ENCODE results near the gene SRGN.

Gene SRGN

DNA sequence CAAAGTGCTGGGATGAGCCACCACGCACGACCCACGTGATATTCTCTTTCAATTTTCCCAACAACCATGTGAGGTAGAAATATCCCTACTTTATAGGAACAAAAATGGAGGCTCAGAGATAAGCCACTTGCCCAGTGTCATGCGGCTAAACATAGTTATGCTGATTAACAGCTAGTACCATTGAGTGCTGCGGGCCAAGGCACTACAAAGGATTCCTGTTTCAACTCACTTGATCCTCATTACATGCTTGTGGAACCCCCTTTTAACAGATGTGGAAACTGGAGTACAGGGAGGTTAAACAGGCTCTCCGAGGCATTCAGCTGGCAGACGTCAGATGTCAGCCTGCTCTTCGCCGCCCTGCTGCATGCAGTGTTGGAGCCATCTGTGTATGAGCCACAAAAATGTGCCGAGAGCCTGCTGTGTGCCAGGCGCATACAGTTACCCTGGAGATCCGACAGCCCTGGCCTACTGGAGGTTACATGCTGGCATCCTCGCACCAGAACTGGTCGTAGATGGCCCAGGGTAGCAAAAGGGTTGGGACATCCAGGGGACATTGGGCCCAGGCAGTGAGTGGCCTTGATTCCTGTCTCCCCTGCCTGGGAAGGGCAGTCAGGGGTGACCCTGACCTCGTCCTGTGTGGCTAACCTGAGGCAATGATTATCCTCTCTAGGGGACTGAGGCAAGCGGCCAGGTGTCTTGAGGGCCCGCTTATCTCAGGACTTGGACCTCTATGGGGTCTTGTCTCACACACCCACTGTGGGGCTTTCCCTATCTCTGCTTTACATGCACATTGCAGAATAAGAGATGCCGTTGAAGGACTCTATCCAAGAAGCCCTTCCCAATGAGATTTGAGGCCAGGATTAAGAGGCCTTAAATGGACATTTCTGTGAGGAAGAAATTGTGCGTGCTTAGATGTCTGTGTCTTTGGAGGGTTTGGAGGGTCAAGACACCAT, 18.5 kb upstream of the SRGN start:
- H3K9me3 Mint-ChIP-seq: no peaks in the 10 kb centered on the region
- no peak overlapping the region for H3K4me3 Mint-ChIP-seq
- H3K4me1 Mint-ChIP-seq: peaks cover 19 to 25% of the 10 kb centered on the region in 2 donors
- DNase-seq (no peak), ATAC-seq (replicated peaks) (no peak)
- no peaks in the 10 kb centered on the region for H3K36me3 Mint-ChIP-seq
- no peak overlapping the region for H3K27ac Mint-ChIP-seq
- no peaks in the 10 kb centered on the region for H3K27me3 Mint-ChIP-seq

DNA sequence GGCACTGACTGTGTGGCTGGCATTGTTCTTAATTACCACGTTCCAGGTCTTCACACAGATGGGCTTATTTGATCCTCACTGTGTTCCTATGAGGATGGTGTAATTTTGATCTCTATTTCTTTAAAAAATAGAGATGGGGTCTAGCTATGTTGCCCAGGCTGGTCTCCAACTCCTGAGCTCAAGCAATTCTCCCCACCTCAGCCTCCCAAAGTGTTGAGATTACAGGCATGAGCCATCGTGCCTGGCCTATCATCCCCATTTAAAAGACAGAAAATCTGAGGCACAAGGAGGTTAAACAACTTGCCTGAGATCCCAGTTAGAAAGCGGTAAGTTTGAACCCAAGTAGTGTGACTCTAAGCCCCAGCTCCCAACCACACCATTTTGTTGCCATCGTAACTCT, 17.0 kb upstream of the SRGN start:
- Mint-ChIP-seq H3K36me3 (no peaks in the 10 kb centered on the region), H3K9me3 (no peaks in the 10 kb centered on the region), H3K27me3 (no peaks in the 10 kb centered on the region), H3K4me3 (no peak overlapping the region), H3K4me1 (peaks cover 6 to 12% of the 10 kb centered on the region in 2 donors), H3K27ac (no peak overlapping the region)
- ATAC-seq (replicated peaks): no peak
- no peak for DNase-seq

DNA sequence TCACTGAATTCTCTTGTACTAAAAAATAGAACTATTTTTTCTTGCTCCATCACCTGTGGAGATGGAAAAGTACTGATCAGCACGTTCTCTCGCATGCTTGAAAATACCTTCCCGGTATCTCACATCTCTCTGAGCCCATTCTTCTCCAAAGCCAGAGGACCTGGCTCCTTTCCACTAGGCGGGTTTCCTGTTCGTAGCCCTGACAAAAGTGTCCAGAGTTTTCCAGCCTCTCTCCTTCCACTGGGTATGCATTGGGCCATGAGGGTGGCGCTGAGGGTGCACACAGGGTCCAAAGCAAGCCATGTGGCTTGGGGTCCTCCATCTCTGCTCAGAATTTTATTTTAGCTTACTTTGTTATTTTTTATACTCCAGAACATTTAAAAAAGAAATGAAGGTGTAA, 16.3 kb upstream of the SRGN start:
- ATAC-seq (replicated peaks) (no peak), DNase-seq (no peak)
- Mint-ChIP-seq H3K9me3 (no peaks in the 10 kb centered on the region), H3K36me3 (no peaks in the 10 kb centered on the region), H3K4me1 (peaks cover 2 to 5% of the 10 kb centered on the region in 2 donors), H3K4me3 (no peak overlapping the region), H3K27me3 (no peaks in the 10 kb centered on the region), H3K27ac (no peak overlapping the region)

DNA sequence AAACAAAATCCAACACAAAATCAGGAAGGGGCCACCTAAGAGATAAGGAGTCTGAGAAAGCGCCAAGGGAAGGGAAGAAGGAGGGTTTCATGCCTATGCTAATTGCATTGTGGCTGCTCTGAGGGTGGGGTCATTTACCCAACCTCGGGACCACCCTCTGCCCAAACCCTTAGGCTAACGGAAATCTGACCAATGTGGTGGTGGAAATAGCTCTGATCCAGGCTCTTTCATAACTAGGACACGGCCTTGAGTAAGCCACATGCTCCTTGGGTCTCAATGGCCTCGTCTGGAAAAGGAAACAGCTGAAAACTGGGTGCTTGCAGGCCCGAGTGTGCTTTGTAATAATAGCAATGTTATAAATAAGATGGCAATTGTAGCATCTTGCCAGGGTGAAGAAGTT, 14.9 kb upstream of the SRGN start:
- Mint-ChIP-seq H3K4me1 (peaks cover 0 to 5% of the 10 kb centered on the region in 2 donors), H3K4me3 (no peak overlapping the region)
- ATAC-seq (replicated peaks): no peak

DNA sequence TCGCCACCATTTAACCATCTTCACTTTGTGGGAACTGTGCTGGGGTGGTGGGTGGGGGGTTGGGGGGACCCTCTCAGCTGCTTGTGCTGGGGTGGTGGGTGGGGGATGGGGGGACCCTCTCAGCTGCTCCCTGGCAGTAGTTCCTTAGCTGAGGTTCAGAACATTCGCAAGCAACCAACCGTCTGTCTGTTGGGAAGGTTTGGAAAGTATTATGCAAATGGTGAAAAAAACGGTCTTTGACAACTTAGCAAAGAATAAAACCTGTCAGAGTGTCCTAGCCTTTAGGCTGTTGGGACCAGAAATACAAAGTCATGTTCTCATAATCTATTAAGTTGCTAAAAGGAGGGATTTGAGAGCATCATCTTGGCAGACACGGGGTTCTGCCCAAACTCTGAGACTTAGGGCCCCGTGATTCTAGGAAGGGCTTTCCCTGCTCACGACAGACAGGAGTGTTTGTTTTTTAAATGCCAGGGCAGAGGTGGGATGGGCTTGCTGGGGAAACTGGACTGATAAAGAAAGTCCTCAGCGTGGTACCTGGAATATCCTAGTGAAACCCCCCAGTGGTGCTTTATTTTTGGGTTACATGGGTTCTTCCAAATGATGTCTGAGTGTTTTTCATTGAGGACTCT, 14.1 kb upstream of the SRGN start:
- H3K27ac Mint-ChIP-seq: no peak overlapping the region
- H3K4me3 Mint-ChIP-seq: no peak overlapping the region
- ATAC-seq (replicated peaks) (no peak), DNase-seq (no peak)
- H3K36me3 Mint-ChIP-seq: no peaks in the 10 kb centered on the region
- no peaks in the 10 kb centered on the region for H3K9me3 Mint-ChIP-seq
- H3K27me3 Mint-ChIP-seq: no peaks in the 10 kb centered on the region
- peaks cover 0 to 5% of the 10 kb centered on the region in 2 donors for H3K4me1 Mint-ChIP-seq

More for the DNA sequence above, 14.9 kb upstream of the SRGN start:
- DNase-seq: no peak
- no peaks in the 10 kb centered on the region for H3K36me3 Mint-ChIP-seq
- no peak overlapping the region for H3K27ac Mint-ChIP-seq
- H3K9me3 Mint-ChIP-seq: no peaks in the 10 kb centered on the region
- no peaks in the 10 kb centered on the region for H3K27me3 Mint-ChIP-seq

DNA sequence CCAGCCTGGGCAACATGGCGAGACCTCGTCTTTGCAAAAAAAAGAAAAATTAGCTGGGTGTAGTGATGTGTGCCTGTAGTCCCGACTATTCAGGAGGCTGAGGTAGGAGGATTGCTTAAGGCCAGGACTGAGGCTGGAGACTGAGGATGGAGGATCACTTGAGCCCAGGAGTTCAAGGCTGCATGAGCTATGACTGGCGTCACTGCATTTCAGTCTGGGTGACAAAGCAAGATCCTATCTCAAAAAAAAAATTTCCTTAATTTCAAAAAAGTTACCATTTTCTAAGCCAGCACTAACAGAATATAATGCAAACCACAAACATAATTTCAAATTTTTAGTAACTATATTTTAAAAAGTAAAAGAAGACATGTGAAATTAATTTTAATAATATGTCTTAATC, 13.4 kb upstream of the SRGN start:
- no peak for DNase-seq
- peak overlapping the region; percentile 43 for H3K27ac Mint-ChIP-seq
- H3K36me3 Mint-ChIP-seq: no peaks in the 10 kb centered on the region
- no peak overlapping the region for H3K4me3 Mint-ChIP-seq
- no peaks in the 10 kb centered on the region for H3K9me3 Mint-ChIP-seq
- peaks cover 0 to 5% of the 10 kb centered on the region in 2 donors for H3K4me1 Mint-ChIP-seq
- ATAC-seq (replicated peaks): no peak
- H3K27me3 Mint-ChIP-seq: no peaks in the 10 kb centered on the region

DNA sequence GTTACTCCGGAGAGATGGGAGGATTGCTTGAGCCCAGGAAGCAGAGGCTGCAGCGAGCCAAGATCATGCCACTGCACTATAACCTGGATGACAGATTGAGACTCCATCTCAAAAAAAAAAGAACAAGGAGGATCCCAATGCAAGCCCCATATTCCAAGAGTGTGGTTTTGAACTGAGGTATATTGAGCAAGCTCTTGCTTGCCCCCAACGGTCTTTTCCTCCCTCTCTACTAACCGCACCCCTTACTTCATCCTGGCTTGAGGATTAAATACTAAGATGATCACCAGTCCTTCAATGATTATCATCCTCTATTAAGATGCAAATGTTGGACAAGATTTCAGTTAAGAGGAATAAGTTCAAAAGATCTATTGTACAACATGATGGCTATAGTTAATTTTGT, 12.5 kb upstream of the SRGN start:
- no peaks in the 10 kb centered on the region for H3K27me3 Mint-ChIP-seq
- no peaks in the 10 kb centered on the region for H3K36me3 Mint-ChIP-seq
- ATAC-seq (replicated peaks): no peak
- H3K27ac Mint-ChIP-seq: no peak overlapping the region
- H3K9me3 Mint-ChIP-seq: no peaks in the 10 kb centered on the region
- H3K4me3 Mint-ChIP-seq: no peak overlapping the region
- H3K4me1 Mint-ChIP-seq: peaks cover 0 to 5% of the 10 kb centered on the region in 2 donors
- no peak for DNase-seq

DNA sequence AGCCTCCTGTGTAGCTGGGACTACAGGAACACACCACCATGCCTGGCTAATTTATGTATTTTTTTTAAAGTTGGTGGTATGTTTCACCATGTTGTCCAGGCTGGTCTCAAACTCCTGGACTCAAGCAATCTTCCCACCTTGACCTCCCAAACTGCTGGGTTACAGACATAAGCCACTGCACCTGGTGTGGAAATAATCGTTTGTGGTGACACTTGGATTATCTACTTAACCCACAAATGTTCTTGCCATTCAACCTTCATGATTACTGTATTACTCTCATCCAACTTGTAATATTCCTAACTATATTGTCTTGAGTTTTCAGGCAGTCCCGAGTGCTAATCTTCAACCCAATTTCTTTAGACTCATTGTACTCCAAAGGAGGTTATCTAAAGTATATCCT, 9.6 kb upstream of the SRGN start:
- no peaks in the 10 kb centered on the region for H3K9me3 Mint-ChIP-seq
- no peak for ATAC-seq (replicated peaks)
- no peak for DNase-seq
- H3K27me3 Mint-ChIP-seq: no peaks in the 10 kb centered on the region
- H3K4me3 Mint-ChIP-seq: no peak overlapping the region
- peaks cover 0 to under 1% of the 10 kb centered on the region in 2 donors for H3K4me1 Mint-ChIP-seq
- no peak overlapping the region for H3K27ac Mint-ChIP-seq
- no peaks in the 10 kb centered on the region for H3K36me3 Mint-ChIP-seq

DNA sequence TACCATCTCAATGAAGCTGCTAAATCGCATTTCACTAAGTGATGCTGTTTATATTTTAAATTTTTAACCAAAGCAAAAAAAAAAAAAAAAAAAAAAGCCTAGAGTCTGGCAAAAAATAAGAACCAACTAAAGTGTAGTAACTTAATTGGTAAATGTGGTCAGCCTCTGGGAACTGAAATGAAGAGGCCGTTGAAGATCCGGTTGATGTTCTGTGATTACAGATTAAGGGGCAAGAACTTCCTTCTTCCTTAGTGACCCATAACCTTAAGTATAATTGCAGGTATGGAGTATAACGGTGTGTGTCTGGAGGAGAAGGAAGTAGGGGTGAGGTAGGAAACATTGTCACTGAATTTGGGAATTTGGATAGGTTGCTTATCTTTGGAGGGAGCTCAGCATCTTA, 7.7 kb upstream of the SRGN start:
- Mint-ChIP-seq H3K27ac (peak overlapping the region; percentile 4), H3K9me3 (no peaks in the 10 kb centered on the region), H3K4me3 (no peak overlapping the region), H3K27me3 (no peaks in the 10 kb centered on the region), H3K4me1 (peaks cover 4 to 13% of the 10 kb centered on the region in 2 donors), H3K36me3 (no peaks in the 10 kb centered on the region)
- no peak for ATAC-seq (replicated peaks)
- DNase-seq: no peak

DNA sequence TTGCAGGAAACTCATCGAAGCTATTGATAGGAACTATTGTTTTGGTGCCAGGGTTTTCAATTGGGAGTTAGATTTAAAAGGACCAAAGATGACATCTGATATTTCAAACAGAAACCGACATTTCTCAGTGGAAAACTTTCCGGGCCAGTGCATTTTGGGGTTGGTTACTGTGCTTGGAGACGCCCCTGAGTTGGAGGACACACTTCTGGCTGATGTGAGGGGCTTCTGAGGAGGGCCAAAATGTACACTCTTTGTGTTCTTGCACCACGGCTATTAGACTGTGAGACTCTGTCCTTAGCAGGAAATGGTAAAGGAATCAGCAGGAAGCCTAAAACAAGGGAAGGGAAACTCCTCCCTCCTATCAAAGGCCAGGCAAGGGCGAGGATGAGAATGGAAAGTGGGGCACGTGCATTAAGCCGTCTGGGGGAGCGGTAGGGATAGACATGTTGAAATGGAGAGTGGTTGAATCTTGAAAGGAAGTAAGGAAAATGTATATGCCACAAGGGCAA, 1.8 kb upstream of the SRGN start:
- no peaks in the 10 kb centered on the region for H3K27me3 Mint-ChIP-seq
- H3K4me3 Mint-ChIP-seq: peak overlapping the region; percentile 58 to 81
- peaks cover 18 to 34% of the 10 kb centered on the region in 2 donors for H3K36me3 Mint-ChIP-seq
- ATAC-seq (replicated peaks): no peak
- no peaks in the 10 kb centered on the region for H3K9me3 Mint-ChIP-seq
- peak overlapping the region; percentile 97 for H3K27ac Mint-ChIP-seq
- no peak for DNase-seq
- H3K4me1 Mint-ChIP-seq: peaks cover 35 to 55% of the 10 kb centered on the region in 2 donors

DNA sequence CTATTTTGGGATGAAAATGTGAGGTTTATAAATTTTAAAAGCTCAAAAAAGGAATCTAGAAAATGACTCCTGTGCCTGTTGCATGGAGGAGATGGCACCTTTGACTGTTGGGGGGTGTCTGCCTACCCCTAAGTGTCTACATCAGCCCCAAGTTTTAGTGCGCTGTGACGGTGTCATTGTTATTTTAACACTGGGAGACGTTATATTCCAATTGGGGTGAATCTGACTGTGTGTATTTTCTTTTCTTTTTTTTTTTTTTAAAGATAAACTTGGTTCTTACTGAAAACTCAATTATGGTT, 517 bp downstream of the SRGN start:
- Mint-ChIP-seq H3K4me3 (peak overlapping the region; percentile 81 to 87), H3K27ac (peak overlapping the region; percentile 99), H3K4me1 (peaks cover 39 to 73% of the 10 kb centered on the region in 2 donors), H3K27me3 (no peaks in the 10 kb centered on the region), H3K9me3 (no peaks in the 10 kb centered on the region), H3K36me3 (peaks cover 21 to 44% of the 10 kb centered on the region in 2 donors)
- ATAC-seq (replicated peaks): peak in 1 of 2 donors; percentile 14
- DNase-seq: no peak

DNA sequence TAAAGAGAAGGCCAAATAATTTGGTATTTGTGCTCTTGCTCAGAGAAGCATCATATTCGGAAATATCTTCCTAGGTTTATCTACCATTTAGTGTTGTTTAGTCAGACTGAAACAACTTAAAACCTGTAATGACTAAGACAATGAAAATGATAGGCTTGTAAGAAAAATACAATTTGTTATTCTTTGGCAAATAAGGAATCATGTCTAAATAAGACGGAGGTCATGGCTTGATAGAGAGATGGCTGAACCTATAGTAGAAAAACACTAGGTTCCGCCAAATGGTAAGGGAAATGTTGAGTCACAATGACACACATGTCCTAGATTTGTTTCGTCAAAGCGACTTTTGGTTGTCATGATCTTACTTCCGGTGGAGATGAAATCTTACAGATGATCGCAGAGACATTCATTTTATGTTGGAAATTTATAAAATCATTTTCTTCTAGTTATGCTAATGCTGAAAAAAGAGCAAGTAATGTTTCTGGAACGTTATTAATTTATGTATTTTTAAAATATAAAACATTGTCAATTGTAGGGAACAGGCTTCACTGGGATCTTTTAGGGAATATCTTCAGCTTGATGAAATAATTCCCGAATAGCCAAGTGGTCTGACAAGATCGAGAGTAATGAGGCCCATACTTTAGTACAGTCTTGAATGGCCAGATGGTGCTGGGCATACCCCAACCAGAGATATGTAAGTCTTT, 1.0 kb downstream of the SRGN start:
- peaks cover 22 to 46% of the 10 kb centered on the region in 2 donors for H3K36me3 Mint-ChIP-seq
- H3K27ac Mint-ChIP-seq: peak overlapping the region; percentile 99
- H3K4me1 Mint-ChIP-seq: peaks cover 40 to 77% of the 10 kb centered on the region in 2 donors
- H3K4me3 Mint-ChIP-seq: peak overlapping the region; percentile 82 to 87
- no peaks in the 10 kb centered on the region for H3K27me3 Mint-ChIP-seq
- DNase-seq (peak; percentile 24), ATAC-seq (replicated peaks) (peak; percentile 24 to 26)
- no peaks in the 10 kb centered on the region for H3K9me3 Mint-ChIP-seq

DNA sequence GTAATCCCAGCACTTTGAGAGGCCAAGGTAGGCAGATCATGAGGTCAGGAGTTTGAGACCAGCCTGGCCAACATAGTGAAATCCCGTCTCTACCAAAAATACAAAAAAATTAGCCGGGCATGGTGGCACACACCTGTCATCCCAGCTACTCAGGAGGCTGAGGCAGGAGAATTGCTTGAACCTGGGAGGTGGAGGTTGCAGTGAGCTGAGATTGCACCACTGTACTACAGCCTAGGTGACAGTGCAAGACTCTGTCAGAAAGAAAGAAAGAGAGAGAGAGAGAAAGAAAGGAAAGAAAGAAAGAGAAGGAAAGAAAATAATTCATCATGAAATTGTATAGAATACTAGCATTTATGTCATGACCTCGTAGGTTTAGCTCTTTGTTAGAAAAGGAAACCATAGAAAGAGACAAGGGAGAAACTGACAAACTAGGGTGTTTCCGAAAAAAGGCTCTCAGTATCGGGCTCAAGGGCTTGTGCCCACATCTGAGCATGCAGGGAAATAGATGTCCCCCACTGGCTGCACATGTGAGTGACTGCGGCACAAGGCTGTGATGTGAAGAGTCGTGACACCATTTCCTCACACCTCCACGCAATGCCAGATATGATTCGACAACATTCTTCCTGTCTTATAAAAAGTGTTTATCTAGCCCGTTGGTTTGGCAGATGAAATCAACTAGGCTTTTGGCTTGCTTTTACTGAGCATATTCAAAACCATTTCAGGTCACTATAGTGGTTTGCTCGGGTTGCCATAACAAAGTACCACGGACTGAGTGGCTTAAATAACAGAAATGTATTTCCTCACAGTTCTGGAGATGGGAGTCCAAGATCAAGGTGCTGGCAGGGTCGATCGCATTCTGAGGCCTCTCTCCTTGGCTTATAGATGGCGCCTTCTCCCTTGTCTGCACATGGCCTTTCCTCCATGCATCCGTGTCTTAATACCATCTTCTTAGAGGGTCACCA, 2.0 kb downstream of the SRGN start:
- peak overlapping the region; percentile 92 for H3K27ac Mint-ChIP-seq
- DNase-seq: peak; percentile 41
- H3K36me3 Mint-ChIP-seq: peaks cover 22 to 48% of the 10 kb centered on the region in 2 donors
- H3K4me3 Mint-ChIP-seq: peak overlapping the region; percentile 78 to 82
- peak; percentile 15 to 39 for ATAC-seq (replicated peaks)
- no peaks in the 10 kb centered on the region for H3K9me3 Mint-ChIP-seq
- no peaks in the 10 kb centered on the region for H3K27me3 Mint-ChIP-seq
- peaks cover 39 to 68% of the 10 kb centered on the region in 2 donors for H3K4me1 Mint-ChIP-seq
